Mesendoderm (in vitro differentiated cells): ENCODE measurements around the gene AFG3L2.

ENCODE experiments used
- DNase-seq: peaks from one replicate; pipeline ENCODE4 v3.0.0; 2013
- H2AK5ac ChIP-seq: 2 replicates; pipeline ENCODE4 v1.6.1; 2013; ENCODE audit warnings: low read length, inconsistent platforms
- H2BK120ac ChIP-seq: 2 replicates; pipeline ENCODE4 v1.6.1; 2013; ENCODE audit warnings: low read depth, mild to moderate bottlenecking, low read length, moderate library complexity, mixed read lengths
- H2BK15ac ChIP-seq: replicated peaks from 2 replicates; pipeline ENCODE4 v1.6.1; 2013; ENCODE audit warnings: low read depth, mild to moderate bottlenecking, moderate library complexity
- H2BK5ac ChIP-seq: 2 replicates; pipeline ENCODE4 v1.6.1; 2013; ENCODE audit warnings: low read length, inconsistent platforms
- H3K18ac ChIP-seq: 2 replicates; pipeline ENCODE4 v1.6.1; 2013; ENCODE audit warnings: mild to moderate bottlenecking, low read length, mixed read lengths
- H3K23ac ChIP-seq: one replicate; pipeline ENCODE4 v1.6.1; 2013; ENCODE audit warnings: low read length
- H3K27ac ChIP-seq: 2 replicates; pipeline ENCODE4 v1.5.1; 2013; ENCODE audit warnings: low read depth, mild to moderate bottlenecking, inconsistent platforms, low read length, moderate library complexity
- H3K27me3 ChIP-seq: 2 replicates; pipeline ENCODE4 v1.6.1; 2013; ENCODE audit warnings: low read length, control low read depth, mild to moderate bottlenecking, inconsistent platforms; ENCODE audit not compliant: insufficient read depth, poor library complexity
- H3K36me3 ChIP-seq: 2 replicates; pipeline ENCODE4 v1.6.1; 2013; ENCODE audit warnings: low read length, inconsistent platforms; ENCODE audit not compliant: control insufficient read depth, insufficient read depth
- H3K4ac ChIP-seq: one replicate; pipeline ENCODE4 v1.6.1; 2013; ENCODE audit warnings: low read depth, mild to moderate bottlenecking, low read length, moderate library complexity
- H3K4me1 ChIP-seq: 2 replicates; pipeline ENCODE4 v1.6.1; 2013; ENCODE audit warnings: low read depth, low read length, inconsistent platforms; ENCODE audit not compliant: control insufficient read depth
- H3K4me2 ChIP-seq: 2 replicates; pipeline ENCODE4 v1.6.1; 2013; ENCODE audit warnings: low read length
- H3K4me3 ChIP-seq: 2 replicates; pipeline ENCODE4 v1.5.1; 2013; ENCODE audit warnings: mild to moderate bottlenecking, low read length
- H3K56ac ChIP-seq: one replicate; pipeline ENCODE4 v1.6.1; 2013; ENCODE audit warnings: low read length
- H3K79me1 ChIP-seq: 2 replicates; pipeline ENCODE4 v1.6.1; 2013; ENCODE audit warnings: low read length, inconsistent platforms
- H3K79me2 ChIP-seq: 2 replicates; pipeline ENCODE4 v1.6.1; 2013; ENCODE audit warnings: mild to moderate bottlenecking, low read length; ENCODE audit not compliant: control insufficient read depth, insufficient read depth
- H3K9ac ChIP-seq: 2 replicates; pipeline ENCODE4 v1.6.1; 2013; ENCODE audit warnings: low read length, inconsistent platforms
- H4K5ac ChIP-seq: one replicate; pipeline ENCODE4 v1.6.1; 2013; ENCODE audit warnings: low read length
- H4K8ac ChIP-seq: one replicate; pipeline ENCODE4 v1.6.1; 2013; ENCODE audit warnings: low read depth, mild to moderate bottlenecking, control low read depth, low read length, moderate library complexity
- WGBS: extraction: QIAGEN DNeasy Blood & Tissue Kit; methylation state at CpG from one replicate; pipeline ENCODE4 v1.1.7; 2013; ENCODE audit warnings: low lambda C conversion rate, missing lambda C conversion rate; ENCODE audit not compliant: insufficient coverage; ENCODE audit errors: extremely low coverage; 5-methylcytosine and 5-hydroxymethylcytosine counted together

The AFG3L2 gene

DNA sequence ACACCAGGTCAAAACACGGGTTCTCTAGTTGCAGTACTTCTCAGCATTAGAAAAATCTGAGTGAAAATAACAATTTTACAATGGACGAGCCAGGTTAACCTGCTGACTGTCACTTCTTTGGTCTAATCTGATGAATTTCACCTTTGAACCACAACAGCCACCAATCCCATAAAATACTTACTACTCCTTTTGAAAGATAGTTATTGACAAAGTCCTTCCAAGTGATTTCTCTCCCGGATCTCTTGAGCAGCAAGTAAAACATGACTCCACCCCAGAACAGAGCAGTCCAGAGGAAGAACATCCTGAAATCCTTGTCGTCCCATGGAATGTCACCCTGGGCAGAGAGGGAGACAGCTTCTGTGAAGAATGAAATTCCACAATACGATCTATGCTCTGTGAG is 10.2 kb downstream of the AFG3L2 start:
- H3K27ac ChIP-seq = no peak overlapping the region
- DNase-seq = no peak
- no peak overlapping the region for H2BK15ac ChIP-seq
- H3K4me2 ChIP-seq = no peak overlapping the region
- H3K79me1 ChIP-seq = peaks cover 10% of the 10 kb centered on the region
- no peak overlapping the region for H3K56ac ChIP-seq
- no peaks in the 10 kb centered on the region for H3K27me3 ChIP-seq
- H3K4me3 ChIP-seq = no peak overlapping the region
- peaks cover 18% of the 10 kb centered on the region for H3K79me2 ChIP-seq
- H4K5ac ChIP-seq = no peak overlapping the region
- no CpG with 5 or more reads among the region's 5 CpGs for WGBS
- H2BK5ac ChIP-seq = no peak overlapping the region
- H3K4me1 ChIP-seq = no peaks in the 10 kb centered on the region
- no peak overlapping the region for H2BK120ac ChIP-seq
- H4K8ac ChIP-seq = no peak overlapping the region
- peaks cover 4% of the 10 kb centered on the region for H3K36me3 ChIP-seq
- no peak overlapping the region for H3K23ac ChIP-seq
- H3K4ac ChIP-seq = no peak overlapping the region
- H3K9ac ChIP-seq = no peak overlapping the region
- H2AK5ac ChIP-seq = no peak overlapping the region
- no peak overlapping the region for H3K18ac ChIP-seq

DNA sequence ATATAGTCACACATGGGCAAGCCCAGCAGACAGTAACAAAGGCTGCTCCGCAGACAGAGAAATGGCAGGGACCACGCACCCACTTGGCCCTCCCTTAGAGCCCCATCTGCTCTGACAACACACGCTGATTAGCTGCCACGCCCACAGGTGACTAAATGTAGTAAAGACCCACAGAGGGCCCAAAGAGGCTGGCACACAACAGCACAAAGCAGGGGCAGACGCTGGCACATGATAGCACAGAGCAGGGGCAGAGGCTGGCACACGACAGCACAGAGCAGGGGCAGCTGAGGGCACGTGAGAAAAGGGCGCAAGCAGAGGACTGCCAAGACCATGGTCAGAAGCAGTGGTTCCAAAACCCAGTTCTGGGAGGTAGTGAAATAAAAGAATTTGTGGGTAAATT is 10.6 kb downstream of the AFG3L2 start:
- Histone ChIP-seq H3K4ac (no peak overlapping the region), H3K36me3 (peaks cover 4% of the 10 kb centered on the region)

GRCh38 chr18:12362473-12363174 is 14.4 kb downstream of the AFG3L2 start:
- no peak for DNase-seq
- Histone ChIP-seq H2BK15ac (no peak overlapping the region), H2BK5ac (no peak overlapping the region), H3K56ac (no peak overlapping the region), H4K5ac (no peak overlapping the region), H3K18ac (no peak overlapping the region), H3K23ac (no peak overlapping the region), H3K27ac (no peak overlapping the region), H2AK5ac (no peak overlapping the region), H3K4ac (no peak overlapping the region), H3K79me1 (peaks cover 11% of the 10 kb centered on the region), H3K4me2 (no peak overlapping the region), H3K27me3 (no peaks in the 10 kb centered on the region), H3K4me3 (no peak overlapping the region), H2BK120ac (no peak overlapping the region), H3K4me1 (no peaks in the 10 kb centered on the region), H3K36me3 (peaks cover 7% of the 10 kb centered on the region), H4K8ac (no peak overlapping the region), H3K79me2 (peaks cover 1% of the 10 kb centered on the region), H3K9ac (no peak overlapping the region)
- no CpG with 5 or more reads among the region's 11 CpGs for WGBS

More for the DNA sequence above, 10.6 kb downstream of the AFG3L2 start:
- H4K5ac ChIP-seq = no peak overlapping the region
- H3K4me2 ChIP-seq = no peak overlapping the region
- no peak overlapping the region for H3K23ac ChIP-seq
- no peak overlapping the region for H2AK5ac ChIP-seq
- H3K27me3 ChIP-seq = no peaks in the 10 kb centered on the region
- DNase-seq = no peak
- peaks cover 9% of the 10 kb centered on the region for H3K79me1 ChIP-seq
- H3K9ac ChIP-seq = no peak overlapping the region
- no peak overlapping the region for H3K56ac ChIP-seq
- peaks cover 15% of the 10 kb centered on the region for H3K79me2 ChIP-seq
- H3K4me1 ChIP-seq = no peaks in the 10 kb centered on the region
- no peak overlapping the region for H3K18ac ChIP-seq
- H2BK120ac ChIP-seq = no peak overlapping the region
- no peak overlapping the region for H3K4me3 ChIP-seq
- no CpG with 5 or more reads among the region's 8 CpGs for WGBS
- H4K8ac ChIP-seq = no peak overlapping the region
- no peak overlapping the region for H2BK5ac ChIP-seq
- no peak overlapping the region for H3K27ac ChIP-seq
- H2BK15ac ChIP-seq = no peak overlapping the region

GRCh38 chr18:12361770-12362378 is 15.2 kb downstream of the AFG3L2 start:
- no peak overlapping the region for H4K8ac ChIP-seq
- H3K79me2 ChIP-seq = peaks cover 1% of the 10 kb centered on the region
- H3K9ac ChIP-seq = no peak overlapping the region
- no peak overlapping the region for H3K4me2 ChIP-seq
- H3K27ac ChIP-seq = no peak overlapping the region
- H3K79me1 ChIP-seq = peaks cover 11% of the 10 kb centered on the region
- H2BK120ac ChIP-seq = no peak overlapping the region
- no peaks in the 10 kb centered on the region for H3K27me3 ChIP-seq
- no peak overlapping the region for H3K4ac ChIP-seq
- H2BK15ac ChIP-seq = no peak overlapping the region
- no peak overlapping the region for H3K18ac ChIP-seq
- H3K23ac ChIP-seq = no peak overlapping the region
- no peak overlapping the region for H2AK5ac ChIP-seq
- H4K5ac ChIP-seq = no peak overlapping the region
- peaks cover 7% of the 10 kb centered on the region for H3K36me3 ChIP-seq
- no peak overlapping the region for H3K56ac ChIP-seq
- WGBS = no CpG with 5 or more reads among the region's 3 CpGs
- no peak overlapping the region for H2BK5ac ChIP-seq
- no peak for DNase-seq
- no peaks in the 10 kb centered on the region for H3K4me1 ChIP-seq
- H3K4me3 ChIP-seq = no peak overlapping the region

DNA sequence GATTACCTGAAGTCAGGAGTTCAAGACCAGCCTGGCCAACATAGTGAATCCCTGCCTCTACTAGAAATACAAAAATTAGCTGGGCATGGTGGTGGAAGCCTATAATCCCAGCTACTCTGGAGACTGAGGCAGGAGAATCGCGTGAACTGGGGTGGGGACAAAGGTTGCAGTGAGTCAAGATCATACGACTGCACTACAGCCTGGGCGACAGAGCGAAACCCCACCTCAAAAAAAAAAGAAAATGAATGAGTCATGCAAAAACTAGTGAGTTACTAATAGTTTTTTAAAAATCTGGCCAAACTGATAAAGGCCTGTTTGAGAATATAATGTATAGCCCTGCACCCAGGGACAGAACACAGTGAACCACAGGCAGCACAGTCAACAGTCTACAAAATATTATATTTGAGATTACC is 17.5 kb downstream of the AFG3L2 start:
- Histone ChIP-seq H3K4me3 (no peak overlapping the region), H4K8ac (no peak overlapping the region), H3K79me1 (peaks cover 6% of the 10 kb centered on the region), H2BK15ac (no peak overlapping the region), H3K27ac (no peak overlapping the region), H3K4me1 (no peaks in the 10 kb centered on the region), H2BK120ac (no peak overlapping the region), H3K79me2 (no peaks in the 10 kb centered on the region), H4K5ac (no peak overlapping the region), H2AK5ac (no peak overlapping the region), H2BK5ac (no peak overlapping the region), H3K4ac (no peak overlapping the region), H3K4me2 (no peak overlapping the region), H3K27me3 (no peaks in the 10 kb centered on the region), H3K23ac (no peak overlapping the region), H3K9ac (no peak overlapping the region), H3K56ac (no peak overlapping the region), H3K36me3 (peaks cover 8% of the 10 kb centered on the region), H3K18ac (no peak overlapping the region)
- WGBS = no CpG with 5 or more reads among the region's 5 CpGs
- DNase-seq = no peak
